GM12801 (cell line): ENCODE results near the gene CREBL2.

Experiments
- CTCF ChIP-seq: IDR thresholded peaks from one replicate; pipeline ENCODE4 v1.5.1; 2011; ENCODE audit warnings: control low read depth; ENCODE audit not compliant: insufficient read length; ENCODE audit errors: extremely low read depth

CREBL2 gene

GRCh38 chr12:12609692-12610091, 2.0 kb upstream of the CREBL2 start:
- no peak for TF ChIP-seq CTCF

DNA sequence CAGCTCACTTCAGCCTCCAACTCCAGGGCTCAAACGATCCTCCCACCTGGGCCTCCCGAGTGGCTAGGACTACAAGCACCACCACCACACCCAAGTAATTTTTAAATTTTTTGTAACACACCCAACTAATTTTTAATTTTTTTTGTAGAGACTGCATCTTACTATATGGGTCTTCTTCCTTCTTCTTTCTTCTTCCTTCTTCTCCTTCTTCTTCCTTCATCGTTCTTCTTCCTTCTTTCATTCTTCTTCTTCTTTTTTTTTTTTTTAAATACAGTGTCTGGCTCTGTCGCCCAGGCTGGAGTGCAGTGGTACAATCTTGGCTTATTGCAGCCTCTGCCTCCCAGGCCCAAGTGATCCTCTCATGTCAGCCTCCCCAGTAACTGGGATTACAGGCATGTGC, 965 bp upstream of the CREBL2 start:
- no peak for TF ChIP-seq CTCF

GRCh38 chr12:12612358-12612757, 682 bp downstream of the CREBL2 start:
- TF ChIP-seq CTCF: no peak

DNA sequence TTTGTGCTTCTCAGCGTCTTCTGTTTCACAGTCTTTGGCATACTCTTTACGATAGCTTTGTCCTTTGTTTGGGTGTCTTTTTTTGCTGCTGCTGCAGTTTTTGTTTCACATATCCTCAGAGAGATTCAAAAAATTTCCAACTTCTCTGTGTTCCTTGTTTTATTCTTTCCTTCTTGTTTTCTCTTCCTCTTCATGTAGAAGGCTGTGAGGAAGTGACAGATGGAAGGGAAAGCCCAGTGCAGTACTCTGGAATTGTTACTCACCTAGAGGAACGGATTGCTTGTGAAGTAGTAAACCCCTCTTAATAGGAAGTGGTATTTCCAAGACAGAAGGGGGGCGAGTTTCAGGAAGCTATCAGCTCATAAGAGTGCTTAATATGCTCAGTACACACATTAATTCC, 1.7 kb downstream of the CREBL2 start:
- TF ChIP-seq CTCF: no peak

DNA sequence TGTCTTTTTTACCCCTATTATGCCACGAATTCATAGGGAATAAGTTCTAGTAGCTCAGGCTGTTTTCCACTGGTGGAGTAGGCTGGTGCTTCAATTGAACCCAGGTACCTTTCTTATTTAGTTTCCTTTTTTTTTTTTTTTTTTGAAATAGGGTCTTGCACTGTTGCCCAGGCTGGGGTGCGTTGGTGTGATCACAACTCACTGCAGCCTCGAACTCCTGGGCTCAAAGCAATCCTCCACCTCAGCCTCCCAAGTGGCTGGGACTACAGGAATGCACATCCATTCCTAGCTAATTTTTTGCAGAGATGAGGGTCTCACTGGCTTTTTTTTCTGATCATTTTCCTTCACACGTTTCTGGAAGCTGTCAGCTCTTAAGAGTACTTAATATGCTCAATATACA, 2.7 kb downstream of the CREBL2 start:
- no peak for TF ChIP-seq CTCF

DNA sequence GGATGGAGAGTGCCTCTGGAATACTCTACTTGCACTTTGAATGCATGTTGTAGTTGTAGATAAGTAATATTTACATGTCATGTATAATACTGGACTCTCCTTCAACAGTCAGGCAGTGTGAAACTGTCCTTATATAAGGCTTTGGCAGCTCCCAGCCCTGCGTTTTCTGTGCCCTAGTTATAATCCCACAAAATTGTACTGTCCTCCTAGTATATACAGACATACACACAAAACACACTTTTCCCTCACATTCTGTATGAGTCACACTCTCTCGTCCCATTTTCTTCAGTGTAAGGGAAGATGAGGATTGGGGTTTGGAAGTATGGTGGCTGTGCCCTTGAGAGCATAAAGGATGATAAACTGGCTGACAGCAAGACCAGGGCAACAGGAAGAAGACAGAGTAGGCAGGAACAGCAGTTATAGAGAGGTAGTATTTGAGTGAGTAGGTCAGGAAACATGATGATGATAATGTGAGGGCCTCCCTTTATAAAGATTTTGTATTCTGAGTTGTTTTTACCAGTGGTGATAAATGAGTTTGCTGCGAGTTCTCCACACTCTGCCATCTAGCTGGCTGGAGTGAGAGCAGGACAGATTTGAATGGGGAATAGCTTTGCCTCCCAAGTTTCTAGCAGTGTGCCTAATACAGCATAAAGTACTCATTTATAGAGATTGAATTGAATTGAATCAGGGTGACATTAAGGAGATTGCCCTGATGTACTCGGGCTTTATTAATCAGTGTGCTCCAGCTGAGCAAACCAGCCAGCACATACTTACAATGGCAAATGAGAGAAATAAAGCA, 5.0 kb downstream of the CREBL2 start:
- TF ChIP-seq CTCF: no peak

- no peak for TF ChIP-seq CTCF
These were observed 9.1 kb downstream of the CREBL2 start for GRCh38 chr12:12620730-12621315.
